ENCODE results near the gene STXBP1.
"Not testable (repeated sequence)": the region's sequence is repeated elsewhere in the genome, so short reads cannot be mapped to it uniquely, and the experiment has no call there.

Gene STXBP1

DNA sequence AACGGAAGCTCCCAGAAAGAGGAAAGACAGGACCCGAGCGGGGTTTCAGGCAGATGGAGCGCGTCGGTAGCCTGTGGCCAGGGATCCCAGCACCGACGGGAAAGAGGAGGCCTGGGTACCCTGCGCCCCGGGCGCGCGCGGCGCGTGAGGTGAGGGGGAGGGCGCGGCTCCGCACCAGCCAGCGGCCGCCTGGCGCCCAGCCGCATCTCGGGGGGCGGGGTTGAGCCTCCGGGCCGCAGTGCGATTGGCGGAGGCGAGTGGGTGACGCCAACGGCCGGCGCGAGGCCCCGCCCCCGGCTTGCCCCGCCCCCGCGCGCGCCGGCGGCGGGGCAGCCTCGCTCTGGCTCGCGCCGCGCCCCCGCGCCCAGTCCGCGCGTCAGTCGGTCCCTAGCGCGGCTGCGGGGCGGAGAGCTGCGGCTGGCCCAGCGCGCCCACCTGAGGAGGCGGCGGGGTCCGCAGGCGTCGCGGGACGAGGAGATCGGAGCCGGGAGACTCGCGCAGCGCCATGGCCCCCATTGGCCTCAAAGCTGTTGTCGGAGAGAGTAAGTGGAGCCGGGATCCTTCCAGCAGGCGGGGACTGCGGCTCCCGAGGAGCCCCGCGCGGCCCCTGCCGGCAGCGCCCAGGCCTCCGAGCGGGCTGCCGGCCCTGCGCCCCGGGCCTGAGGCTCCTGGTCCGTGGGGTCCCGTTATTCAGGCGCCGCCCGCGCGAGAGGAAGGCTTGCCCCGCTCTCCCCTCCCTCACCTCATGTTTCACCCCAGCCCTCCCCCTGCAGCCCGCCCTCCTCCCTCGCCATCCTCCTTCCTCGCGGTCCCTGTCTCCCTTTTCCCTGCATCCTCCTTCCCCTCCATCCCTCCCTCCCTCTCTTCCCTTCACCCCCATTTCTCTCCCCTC is at the start of gene STXBP1:
TSS of gene STXBP1 (plus strand) at position 379 of the 892 bp plus-strand sequence. CDS start at position 506, 127 bp downstream.
- peak; percentile 79 to 85 for DNase-seq (ENCODE audit: low read depth in 2 of 2)

DNA sequence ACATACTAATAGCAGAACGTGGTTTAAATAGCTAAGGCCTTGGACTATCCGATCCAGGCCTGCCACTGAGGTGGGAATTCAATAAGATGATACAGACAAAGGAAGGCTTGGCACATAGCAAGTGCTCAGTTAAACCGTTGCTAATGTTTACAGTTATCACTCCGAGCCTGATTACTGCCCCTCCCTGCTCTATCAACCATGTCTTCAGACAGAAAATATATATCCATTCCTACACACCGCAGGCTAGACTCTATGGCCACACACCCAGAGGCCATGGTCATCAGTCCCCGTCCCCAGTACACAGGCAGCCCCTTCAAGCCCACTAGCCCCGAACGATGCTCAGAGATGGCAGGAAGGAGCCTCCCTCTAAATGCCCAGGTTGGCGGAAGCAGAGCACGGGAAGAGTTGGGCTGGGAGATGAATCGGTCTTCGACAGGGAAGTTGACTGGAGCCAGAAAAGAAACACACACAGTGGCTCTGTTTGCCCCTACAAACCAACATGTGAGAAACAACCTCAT is 49.7 kb upstream of the STXBP1 start:
- no peak for DNase-seq (ENCODE audit: low read depth in 2 of 2)

DNA sequence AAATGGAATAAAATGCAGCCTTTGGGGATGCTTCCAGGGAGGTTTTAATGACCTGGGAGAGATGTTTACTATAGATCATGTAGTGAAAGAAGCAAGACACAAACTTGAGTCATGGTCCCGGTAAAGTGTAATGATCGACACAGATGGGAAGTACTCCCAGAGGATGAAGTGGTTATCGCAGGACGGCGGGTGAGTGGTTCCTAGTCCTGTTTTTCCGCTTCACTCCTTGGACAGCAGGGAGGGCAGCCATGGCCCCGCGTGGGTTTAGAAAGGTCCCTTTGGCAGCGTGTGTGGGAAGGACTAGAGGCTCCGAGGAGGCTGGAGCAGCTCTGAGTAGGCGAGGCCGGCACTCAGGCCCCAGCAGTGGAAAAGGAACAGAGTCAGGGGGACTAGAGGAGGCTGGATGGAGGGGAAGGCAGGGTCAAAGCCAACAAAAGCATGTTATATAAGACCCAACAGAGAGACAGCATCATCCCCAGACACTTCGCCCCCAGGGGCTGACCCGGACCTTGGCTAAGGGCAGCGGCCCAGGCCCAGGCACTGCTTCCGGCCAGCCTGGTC is 49.2 kb upstream of the STXBP1 start:
- no peak for DNase-seq (ENCODE audit: low read depth in 2 of 2)

DNA sequence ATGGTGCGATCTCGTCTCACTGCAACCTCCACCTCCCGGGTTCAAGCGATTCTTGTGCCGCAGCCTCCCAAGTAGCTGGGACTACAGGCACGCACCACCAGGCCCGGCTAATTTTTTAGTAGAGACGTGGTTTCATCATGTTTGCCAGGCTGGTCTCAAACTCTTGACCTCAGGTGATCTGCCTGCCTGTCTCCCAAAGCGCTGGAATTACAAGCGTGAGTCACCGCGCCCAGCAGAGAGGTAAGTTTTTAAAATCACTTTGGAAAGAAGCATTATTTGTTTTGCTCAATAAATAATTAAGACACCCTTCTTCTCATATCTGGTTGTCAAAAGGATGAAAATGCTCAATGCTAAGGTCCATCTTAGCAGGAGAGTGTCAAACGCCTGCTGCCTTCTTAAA is 48.5 kb upstream of the STXBP1 start:
- DNase-seq (ENCODE audit: low read depth in 2 of 2): no peak

DNA sequence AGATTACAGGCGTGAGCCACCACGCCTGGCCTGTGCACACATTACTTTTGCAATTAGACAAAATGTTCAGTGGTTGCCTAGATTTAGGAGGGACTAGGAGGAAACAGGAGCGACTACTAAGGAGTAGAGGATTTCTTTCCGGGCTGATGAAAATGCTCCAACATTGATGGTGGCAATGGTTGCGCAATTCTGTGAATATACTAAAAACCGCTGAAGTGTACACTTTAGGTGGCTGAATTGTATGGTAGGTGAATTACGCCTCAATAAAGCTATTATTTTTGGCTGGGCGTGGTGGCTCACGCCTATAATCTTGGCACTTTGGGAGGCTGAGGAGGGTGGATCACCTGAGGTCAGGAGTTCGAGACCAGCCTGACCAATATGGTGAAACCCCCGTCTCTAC is 46.8 kb upstream of the STXBP1 start:
- DNase-seq (ENCODE audit: low read depth in 2 of 2): no peak

DNA sequence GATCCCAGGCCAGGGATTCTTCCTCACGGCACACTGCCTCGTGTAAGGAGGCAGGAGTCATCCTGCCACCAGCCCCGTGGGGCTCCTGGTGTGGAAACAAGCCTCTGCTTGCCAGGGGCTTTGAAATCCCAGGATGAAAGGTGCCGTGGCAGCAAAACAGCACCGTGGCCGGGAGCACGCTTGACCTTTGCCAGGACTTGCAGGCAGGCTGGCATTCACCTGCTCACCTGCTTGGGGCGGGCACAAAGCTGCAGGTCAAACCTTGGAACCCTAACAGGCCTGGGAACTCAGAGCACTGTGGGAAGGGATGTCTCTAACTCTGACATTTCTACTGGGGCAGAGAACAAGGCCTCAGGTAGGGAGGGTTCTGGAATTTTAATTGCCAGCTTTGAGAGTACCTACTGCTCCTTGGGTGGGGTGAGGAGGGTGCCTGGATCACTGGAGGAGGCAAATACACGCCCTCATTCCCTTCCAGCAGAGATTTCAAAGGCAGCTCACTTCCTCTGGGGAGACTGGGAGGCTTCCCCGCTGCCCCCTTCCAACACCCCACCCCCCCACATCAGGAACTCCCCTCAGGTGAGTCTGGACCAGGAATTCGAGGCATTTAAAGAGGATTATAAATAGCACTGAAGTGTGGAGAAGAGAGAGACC is 45.6 kb upstream of the STXBP1 start:
- no peak for DNase-seq (ENCODE audit: low read depth in 2 of 2)

DNA sequence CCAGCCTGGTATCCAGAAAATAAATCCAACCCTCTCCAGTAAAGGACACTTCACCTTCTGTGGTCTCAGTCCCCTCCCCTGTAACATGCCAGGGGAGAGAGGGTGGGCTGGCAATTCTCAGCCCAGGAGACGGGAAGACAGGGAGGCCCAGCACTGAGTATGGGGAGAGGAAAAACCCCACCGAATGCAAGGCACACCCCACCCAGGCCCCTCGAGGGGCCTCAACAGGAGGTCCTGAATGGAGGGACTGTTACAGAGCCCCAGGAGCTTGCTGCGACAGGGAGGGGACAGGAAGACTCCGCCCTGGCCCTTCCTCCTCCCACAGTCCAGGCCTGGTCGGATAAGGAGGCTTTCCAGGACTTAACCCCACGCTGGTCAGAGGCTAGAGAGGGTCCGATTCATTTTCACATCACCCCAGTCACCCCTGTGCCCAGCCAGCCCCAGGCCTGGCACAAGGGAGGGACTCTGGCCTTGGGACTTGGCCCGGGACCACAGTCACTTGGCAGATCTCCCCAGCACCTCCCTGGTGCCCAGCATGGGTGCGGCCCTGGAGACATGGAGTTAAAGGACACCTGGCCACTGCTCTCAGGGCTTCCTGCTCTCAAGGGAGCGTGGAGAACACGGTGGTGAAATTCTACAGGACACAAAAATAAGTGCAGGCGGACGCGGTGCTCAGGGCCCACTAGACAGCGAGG is 44.9 kb upstream of the STXBP1 start:
- no peak for DNase-seq (ENCODE audit: low read depth in 2 of 2)

DNA sequence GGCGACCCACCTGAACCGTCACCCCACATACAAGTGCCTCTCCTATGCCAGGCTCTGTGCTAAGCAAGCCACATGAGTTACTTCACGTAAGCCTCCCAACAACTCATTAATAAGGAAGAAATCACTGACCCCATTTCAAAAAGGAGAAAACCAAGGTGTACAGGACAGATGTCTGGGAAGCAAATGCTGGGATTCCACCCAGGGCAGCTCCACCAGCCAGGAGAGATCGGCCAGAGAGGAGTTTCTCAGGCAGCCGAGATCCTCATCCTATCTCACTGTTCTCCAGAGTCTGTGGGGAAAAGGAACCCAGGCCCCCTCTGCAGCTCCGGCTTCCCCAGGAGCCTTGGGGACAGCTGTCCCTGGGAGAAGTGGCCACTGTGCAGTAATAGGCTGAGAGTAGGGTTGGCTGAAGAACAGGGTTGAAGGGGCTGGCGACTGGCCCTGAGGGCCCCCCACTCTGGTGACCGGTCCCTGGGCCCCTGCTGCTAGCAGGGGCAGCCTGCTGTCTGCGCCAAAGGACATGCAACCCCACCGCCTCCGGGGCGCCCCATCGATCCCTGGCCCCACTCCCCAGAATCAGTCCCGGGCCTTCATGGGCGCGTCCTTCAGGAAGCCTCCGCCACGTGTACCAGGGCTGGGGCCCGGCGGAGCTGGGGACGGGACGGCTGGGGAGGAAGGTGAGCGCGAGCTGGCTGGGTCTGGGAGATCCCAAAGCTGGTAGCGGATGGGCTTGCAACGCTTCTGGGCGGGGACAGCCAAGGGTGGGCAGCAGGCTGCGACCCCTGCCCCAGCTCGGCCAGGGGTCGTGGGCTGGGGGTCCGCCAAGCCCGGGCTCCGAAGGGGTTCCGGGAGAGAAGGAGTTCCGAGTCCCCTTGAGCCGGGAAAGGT is 44.1 kb upstream of the STXBP1 start:
- DNase-seq (ENCODE audit: low read depth in 2 of 2): no peak

DNA sequence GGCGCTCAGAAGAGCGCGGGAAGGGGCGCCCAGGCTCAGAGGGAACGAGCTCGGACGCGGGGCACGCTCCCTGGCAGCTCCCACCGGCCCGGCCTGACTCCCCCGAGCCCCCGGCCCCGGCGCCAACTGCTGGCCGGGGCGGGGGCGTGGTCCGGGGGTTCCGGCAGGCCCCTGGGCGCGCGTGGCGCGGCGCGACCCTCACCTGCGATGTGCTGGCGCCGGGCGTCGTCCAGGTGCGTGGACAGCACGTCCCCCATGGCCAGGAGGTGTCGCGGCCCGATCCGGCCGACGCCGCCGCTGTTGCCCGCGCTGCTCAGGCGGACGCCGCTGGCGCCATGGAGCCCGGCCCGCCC is 43.5 kb upstream of the STXBP1 start:
- DNase-seq (ENCODE audit: low read depth in 2 of 2): no peak

DNA sequence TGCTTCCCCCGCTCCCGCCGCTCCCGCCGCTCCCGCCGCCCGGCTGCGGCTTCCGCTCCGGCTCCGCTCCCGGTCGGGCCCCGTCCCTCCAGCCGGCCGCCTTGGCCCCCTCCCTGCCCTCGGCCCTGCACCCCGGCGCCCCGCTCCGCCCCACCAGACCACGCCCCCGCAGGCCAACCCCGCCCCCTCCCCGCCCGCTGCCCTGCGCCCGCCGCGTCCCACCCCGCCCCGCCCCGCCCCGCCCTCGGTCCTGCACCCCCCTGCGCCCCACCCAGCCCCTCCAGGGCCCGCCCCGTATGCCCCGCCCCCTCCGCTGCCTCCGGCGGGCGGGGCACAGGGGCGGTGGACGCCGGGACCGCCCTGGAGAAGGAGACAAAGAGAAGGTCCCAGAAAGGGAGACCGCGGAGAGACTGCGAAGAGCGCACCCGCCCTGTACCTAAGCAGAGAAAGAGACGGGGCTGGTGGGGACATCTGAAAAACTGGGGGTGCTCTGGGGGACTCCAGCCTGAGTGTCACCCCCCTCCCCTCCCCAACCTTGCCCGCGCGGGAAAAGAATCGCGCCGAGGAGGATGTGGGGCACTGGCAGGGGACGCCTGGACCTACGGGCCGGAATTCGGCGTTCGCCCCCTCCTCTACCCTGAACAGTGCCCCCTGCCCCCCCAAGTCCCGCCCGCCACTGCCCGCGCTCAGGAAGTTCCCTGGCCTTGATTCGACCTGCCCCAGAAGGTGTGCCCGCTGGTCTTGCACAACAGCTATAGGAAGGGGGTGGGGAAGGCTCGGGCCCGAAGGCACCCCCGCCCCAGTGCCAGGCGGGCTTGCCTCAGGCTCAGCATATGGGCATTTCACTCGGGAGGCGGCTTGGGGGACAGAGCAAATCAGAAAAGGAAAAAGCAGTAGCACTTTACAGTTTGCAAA is 42.8 kb upstream of the STXBP1 start:
- DNase-seq (ENCODE audit: low read depth in 2 of 2): peak; percentile 69 to 79

DNA sequence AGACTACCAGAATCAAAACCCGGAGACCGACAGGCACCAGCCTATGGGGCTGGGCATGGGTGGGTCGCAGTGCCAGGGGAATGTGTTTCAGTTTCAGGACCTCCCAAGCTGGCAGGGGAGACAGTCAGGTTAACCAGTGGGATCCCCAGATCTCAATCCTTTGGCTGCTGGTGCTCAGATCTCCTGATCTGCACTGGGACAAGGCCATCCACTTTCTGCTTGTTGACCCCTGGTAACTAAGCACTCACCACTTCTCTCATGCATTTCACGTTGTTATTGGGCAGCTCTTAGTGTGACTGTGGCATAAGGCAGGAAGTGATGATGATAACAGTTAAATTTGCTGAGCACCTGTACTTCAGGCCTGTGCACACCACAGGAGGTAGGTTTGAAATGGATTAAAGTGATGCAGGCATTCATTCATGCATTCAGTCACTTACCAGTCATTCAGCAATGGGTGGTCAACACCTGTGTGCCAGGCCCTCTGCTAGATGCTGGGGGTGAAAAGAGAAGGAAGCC is 42.1 kb upstream of the STXBP1 start:
- no peak for DNase-seq (ENCODE audit: low read depth in 2 of 2)

DNA sequence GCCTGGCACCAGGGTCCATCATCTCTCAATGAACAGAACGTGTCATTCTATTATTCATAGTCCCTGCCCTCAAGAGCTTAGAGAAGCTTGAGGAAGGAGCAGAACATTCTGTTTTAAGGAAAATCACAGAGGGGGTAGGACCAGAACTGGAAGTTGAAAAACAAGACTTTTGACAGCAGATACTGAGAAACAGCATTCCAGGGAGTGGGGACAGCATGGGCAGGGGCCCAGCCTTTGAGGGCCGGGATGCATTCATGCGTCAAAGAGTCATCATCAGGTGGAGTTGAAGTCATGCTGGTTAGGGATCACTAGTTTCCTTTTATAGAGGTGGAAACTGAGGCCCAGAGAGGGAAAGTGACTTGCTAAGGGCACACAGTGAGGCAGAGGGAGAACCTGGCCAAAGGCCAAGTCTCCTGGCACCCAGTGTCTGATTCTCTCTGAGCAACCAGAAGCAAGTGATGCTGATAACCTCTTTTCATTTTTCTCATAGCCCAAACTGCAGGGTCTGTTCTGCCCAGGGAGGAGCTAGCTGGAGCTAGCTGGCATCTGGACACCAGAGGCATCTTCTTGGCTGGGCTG is 41.5 kb upstream of the STXBP1 start:
- DNase-seq (ENCODE audit: low read depth in 2 of 2): no peak

DNA sequence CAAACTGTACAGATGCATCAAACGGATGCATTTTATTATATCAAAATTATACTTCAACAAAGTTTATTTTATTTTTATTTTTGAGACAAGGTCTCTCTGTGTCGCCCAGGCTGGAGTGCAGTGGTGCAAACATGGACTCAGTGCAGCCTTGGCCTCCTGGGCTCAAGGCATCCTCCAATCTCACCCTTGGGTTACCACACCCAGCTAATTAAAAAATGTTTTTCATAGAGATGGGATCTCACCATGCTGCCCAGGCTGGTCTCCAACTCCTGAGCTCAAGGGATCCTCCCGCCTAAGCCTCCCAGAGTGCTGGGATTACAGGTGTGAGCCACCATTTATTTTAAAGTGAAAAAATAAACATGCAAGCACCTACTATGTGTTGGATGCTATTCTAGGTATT is 40.1 kb upstream of the STXBP1 start:
- DNase-seq (ENCODE audit: low read depth in 2 of 2): no peak

DNA sequence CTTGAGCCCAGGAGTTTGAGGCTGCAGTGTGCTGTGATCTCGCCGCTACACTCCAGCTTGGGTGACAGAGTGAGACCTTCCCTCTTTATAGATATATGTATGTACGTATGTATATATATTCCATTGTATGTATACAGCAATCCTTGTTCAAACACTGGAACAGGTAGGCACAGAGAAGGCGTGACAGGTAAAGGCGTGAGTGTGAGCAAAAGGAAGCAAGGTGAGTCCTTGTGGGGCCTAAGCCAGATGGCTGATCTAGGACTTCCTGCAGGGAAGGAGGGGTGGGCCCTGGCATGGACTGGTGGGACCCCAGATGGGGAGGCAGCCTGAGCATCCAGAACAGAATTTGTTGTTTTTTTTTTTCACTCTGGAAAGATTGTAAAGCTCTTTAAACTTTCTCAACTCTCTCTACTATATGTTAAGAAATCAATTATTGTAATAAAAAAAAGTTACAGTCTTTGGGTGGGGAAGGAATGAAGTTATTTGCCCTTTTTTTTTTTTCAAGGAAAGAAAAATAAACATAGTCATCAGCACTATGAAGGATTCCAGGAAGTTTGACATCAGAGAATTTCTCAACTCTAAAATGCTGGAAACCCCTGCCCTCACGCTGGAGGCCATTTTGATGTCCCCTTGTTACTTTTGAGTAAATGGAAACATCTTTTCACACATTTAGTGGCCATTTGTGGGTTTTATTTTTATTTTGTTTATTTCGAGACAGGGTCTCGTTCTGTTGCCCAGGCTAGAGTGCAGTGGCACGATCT is 38.9 kb upstream of the STXBP1 start:
- no peak for DNase-seq (ENCODE audit: low read depth in 2 of 2)

DNA sequence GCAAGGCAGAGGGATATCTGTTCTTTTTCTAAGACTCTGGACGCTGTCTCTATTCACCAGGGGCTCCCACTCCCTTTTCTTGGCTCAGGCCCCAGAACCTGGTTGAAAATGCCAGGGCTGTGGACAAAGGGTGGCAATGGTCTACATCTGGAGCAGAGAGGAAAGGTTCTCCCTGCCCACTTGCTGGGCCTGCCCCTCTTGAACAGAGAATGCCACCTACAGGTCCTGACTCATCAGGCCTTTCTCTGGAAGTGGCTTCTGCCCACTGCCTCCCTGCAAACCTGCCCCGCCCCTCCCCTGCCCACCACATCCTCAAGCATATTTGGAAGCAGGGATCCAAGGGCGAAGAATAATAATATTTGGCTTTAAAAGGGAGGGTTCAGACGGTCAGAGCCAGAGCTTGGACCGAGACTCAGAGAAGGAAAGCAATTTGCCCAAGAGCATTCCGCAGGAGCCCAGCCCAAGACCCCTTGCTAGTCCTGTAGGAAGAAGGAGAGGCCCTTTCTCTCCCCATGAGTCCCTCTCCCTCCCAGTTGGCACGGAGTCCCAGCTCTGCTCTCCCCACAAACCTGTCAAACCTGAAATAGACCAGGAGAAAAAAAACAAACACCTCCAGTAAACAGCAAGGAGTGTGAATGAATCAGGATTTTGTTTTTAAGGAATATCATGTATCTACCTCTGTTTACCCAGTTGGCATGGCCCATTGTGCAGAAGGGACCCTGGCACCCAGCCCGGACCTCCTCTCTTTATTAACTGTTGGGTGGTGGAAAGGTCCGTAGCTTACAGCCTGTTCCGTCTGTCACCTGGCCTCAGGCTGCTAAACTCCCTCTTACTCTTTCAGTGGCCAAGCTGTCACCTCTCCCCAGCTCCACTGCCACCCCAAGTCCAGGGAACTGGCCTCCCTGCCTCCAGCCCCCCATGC is 37.7 kb upstream of the STXBP1 start:
- peak in 1 of 2 donors; percentile 9 for DNase-seq (ENCODE audit: low read depth in 2 of 2)

DNA sequence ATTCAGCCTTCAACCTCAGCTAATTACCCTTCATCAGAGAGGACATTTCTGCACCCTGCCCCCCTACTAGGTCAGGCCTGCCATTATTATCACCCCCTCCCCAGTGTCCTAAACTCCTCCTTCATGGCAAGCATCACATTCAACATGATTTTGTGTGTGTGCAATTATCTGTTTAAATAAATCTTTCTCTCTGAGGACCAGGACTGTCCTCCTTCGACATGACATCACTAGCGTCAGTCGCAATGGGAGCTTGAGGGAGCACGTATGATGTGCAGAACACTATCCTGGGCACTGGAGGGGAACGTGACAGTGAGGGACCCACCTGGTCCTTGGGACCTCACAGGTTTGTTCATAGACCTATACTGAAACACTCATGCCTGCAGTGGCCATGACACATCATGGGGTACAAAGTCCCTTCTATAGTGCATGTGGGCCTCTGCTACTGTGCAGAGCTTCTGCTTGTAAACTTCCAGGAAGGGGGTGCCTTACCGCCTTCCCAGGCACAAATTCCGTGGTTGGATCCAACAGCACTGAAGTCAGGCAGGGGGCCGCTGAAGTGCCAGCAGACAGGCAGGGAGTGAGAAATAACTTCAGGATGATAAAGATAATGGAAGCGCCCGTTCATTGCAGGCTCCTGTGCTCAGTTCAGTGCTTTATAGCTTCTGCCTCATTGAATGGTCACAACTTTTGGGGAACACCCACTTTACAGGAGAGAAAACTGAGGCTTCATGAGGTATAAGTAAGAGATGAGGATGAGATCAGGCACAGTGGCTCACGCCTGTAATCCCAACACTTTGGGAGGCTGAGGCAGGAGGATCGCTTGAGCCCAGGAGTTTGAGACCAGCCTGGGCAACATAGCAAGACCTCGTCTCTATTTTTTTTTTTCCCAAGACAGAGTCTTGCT is 36.0 kb upstream of the STXBP1 start:
- no peak for DNase-seq (ENCODE audit: low read depth in 2 of 2)

DNA sequence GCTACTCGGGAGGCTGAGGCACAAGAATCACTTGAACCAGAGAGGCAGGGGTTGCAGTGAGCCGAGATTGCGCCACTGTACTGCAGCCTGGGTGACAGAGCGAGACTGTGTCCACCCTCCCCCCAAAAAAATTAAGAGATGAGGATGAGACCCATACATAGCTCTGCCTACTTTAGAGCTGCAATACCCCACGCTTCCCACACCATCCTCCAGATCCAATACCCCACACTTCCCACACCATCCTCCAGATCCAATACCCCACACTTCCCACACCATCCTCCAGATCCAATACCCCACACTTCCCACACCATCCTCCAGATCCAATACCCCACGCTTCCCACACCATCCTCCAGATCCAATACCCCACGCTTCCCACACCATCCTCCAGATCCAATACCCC is 34.9 kb upstream of the STXBP1 start:
- not testable (repeated sequence) for DNase-seq (ENCODE audit: low read depth in 2 of 2)

Measured in stimulated activated CD4-positive, alpha-beta T cell treated with anti-CD3 and anti-CD28 coated beads, Interleukin-1b, Interleukin-23, amount 100 ng/mL, for 4 hours (primary cell).